Endometrium (tissue), 2 donors: ENCODE data around the gene DNM2.

Source experiments
- FAIRE-seq: peaks from 2 replicates; lab custom pipeline; 2012; peaks lifted over from hg19 to GRCh38; lab: Jason Lieb, UNC
- donor health status: control.
- donor health status: control.

Gene DNM2

DNA sequence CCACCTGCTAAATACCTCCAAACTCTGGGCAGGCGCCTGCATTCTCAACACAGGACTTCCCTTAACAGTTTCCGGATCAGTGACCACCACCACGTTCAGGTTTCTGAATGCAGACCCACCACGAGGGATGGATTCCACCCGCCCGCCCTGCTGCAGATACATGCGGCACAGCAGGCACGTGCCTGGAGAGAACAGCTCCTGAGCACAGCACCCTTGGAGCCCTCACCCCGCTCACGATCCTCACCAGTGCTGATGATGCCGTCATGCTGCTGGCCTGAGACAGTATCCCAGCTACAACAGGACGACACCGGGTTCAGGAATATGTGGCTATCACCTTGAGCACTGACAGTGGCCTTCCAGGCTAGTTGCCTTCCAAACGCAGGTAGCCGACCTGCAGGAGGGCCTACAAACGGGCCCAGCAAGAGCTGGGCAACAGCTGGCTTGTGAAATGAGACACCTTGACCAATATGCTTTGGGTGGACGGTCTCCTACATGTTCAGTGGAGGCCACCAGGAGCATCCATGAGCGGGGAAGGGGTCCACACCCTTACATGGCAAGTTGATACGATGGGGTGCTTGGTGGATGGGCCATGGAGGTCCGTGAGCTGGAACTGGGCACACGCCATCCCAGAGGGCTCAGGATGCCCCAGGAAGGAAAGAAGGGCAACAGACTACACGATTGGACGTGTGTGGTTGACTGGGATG, 26.5 kb upstream of the DNM2 start:
- FAIRE-seq, result no peak

DNA sequence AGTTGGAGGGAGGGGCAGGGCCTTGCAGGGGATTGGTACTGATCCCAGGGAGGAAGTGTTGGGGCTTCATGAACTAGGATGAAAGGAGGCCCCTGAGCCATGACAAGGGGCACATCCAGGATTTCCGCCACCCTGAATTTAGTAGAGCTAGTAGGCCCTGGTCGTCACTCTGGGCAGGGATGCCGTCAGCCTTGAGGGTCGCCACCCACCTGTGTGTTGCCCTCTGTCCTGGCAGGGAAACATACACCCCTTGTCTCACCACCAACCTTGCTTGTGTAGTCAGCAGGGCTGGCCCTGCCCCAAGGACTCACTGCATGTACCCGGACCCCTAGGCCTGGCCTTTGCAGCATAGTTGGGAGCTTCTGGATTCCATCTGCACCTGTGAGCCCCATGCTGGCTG, 26.0 kb upstream of the DNM2 start:
- FAIRE-seq, result no peak

- no peak for FAIRE-seq
Measured at GRCh38 chr19:10692673-10693264, 25.1 kb upstream of the DNM2 start.

DNA sequence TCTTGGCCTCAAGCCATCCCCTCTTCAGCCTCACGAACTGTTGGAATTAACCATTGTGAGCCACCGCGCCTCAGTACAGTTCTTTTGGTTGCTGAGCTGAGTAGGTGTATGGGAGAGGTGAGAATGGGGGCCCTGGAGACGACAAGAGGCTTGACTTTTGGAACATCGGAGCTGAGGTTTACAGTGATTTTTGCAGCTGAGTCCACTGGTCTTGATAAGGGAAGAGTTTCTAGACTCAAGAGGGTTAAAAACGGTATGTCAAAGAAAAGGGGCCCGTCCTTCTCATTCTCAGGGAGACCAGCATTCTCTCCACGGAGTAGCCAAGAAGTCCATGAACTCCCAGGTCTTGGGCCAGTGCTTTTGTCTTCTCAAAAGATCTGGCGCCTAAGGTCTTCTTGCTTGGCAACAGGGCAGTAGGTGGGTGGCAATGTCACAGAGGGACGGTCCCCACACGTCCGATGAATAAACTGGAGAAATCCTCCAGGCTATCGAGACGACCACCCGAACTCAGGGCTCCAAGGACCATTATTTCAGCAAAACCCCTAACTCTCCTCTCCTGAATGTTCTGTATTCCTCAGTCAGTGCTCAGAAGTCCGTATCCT, 23.1 kb upstream of the DNM2 start:
- FAIRE-seq, result no peak

- no peak for FAIRE-seq
Measured at GRCh38 chr19:10695401-10696398, 22.2 kb upstream of the DNM2 start.

- no peak for FAIRE-seq
Measured at GRCh38 chr19:10699650-10700335, 18.1 kb upstream of the DNM2 start.

GRCh38 chr19:10701955-10702525, 15.8 kb upstream of the DNM2 start:
- no peak for FAIRE-seq

DNA sequence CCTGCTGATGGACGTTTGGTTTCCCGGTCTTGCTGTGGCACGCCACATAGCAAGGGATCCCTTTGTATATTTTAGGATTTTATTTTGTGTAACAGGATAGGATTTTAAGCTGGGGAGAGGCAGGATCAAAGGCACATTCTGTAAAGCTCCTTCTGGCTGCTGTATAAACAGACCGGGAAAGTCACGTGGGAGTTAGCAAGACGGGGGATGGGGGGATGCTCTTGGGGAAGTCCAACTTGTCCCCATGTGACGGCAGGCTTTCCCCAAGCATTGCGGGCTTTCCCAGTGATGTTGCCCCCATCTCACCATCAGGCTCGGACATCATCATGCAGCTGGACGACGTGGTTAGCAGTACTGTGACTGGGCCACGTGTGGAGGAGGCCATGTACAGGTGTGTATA, 10.9 kb upstream of the DNM2 start:
- no peak for FAIRE-seq

DNA sequence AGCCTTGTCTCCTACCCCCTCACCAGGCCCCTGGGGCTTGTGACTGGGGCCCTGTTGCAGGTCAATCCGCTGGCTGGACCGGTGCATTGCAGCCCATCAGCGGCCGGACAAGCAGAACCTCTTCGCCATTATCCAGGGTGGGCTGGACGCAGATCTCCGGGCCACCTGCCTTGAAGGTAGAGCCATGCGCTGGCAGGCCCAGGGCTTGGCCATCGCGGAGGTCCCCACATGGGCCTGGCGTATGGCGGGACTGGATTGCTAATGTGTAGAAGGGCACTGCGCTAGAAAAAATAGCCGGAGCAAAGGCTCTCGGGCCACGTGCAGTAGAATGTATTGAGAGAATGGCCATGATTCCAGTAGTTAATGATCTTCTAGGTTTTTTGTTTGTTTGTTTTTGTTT, 10.4 kb upstream of the DNM2 start:
- no peak for FAIRE-seq

- FAIRE-seq, result no peak
Measured at GRCh38 chr19:10708291-10708690, 9.6 kb upstream of the DNM2 start.

DNA sequence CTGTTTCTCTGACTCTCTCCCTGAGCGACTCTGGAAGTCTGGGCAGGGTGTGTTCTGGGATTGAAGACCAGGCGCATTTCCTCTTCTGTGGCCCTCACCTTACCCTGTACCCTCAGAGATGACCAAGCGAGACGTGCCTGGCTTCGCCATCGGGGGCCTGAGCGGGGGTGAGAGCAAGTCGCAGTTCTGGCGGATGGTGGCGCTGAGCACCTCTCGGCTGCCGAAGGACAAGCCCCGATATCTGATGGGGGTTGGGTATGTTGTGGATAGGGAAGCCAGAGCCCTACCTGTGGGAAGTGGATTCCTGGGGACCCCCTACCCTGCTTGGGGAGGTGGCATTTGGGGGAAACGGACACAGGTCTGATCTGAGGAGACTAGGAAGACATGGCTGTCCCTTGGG, 5.8 kb upstream of the DNM2 start:
- FAIRE-seq, result no peak

DNA sequence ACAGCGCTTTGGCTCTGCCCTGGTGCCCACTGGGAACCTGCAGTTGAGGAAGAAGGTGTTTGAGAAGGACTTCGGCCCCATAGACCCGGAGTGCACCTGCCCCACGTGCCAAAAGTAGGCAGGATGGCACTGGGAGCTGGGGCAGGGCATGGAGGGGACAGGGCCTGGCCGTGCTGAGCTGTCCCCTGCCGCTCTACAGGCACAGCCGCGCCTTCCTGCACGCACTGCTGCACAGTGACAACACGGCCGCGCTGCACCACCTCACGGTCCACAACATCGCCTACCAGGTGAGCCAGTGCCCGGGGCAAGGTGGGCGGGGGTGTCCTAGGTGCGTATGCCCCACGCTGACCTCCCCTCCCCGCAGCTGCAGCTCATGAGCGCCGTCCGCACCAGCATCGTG, 5.1 kb upstream of the DNM2 start:
- no peak for FAIRE-seq

GRCh38 chr19:10713317-10713716, 4.6 kb upstream of the DNM2 start:
- FAIRE-seq, result no peak

- FAIRE-seq, result no peak
Measured at GRCh38 chr19:10717054-10717355, 874 bp upstream of the DNM2 start.

DNA sequence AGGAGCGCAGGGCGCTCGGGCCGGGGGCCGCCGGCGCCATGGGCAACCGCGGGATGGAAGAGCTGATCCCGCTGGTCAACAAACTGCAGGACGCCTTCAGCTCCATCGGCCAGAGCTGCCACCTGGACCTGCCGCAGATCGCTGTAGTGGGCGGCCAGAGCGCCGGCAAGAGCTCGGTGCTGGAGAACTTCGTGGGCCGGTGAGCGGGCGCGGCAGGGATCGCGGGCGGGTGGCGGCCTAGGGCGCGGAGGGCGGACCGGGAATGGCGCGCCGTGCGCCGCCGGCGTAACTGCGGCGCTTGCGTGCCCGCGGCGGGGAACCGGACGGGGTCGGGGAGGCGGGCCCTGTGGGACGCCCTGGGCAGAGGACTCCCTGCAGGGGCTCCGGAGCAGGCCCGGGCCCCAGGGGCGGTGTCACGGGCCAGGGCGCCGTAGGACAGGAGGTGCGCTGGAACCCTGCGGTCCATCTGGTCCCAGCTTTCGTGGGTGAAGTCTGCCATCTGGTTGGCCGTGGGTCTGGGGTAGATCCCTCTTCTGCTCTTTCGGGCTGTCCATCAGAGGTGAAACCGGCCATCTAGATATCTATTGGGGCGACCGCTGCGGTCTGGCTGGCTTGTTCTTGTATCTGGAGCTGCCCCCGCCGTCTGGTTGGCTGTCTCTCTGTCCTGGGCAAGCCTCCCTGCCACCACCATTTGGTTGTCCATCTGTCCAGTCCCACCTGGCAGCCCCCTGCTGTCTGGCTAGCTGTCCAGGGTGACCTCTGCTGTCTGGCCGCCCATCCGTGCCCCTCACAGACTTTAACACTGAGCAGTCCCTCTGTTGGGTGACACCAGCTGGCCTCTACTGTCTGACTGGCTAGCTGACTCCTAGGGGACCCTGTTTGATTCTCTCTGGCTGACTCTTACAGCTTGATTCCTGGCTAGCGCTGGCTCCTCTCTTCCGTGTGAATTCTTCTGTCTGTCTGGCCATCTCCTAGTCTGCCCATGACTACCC, 622 bp downstream of the DNM2 start:
- FAIRE-seq, result no peak

DNA sequence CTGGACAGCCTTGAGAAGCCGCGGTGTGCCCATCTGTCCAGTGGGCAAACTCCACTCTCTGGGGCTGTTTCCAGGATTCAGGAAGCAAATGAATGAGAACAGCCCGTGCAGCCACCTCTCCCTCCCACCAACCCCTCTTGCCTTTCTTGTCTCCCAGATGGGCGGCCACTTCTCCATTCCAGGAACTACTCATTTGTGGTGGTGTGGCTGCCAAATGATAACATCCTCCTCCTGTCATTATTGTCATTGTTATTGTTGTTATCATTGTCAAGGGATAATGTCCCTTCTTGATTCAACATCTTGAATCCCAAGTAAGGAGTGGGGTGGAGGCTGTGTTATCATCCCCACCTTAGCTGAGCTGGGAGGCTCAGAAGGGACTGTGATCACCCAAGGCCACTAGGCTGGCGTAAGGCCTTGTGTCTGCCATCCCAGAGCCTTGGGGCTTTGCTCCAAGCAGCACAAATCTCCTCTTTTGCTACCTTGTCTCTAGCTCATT, 1.6 kb downstream of the DNM2 start:
- FAIRE-seq, result no peak

- no peak for FAIRE-seq
Measured at GRCh38 chr19:10720607-10721125, 2.8 kb downstream of the DNM2 start.

DNA sequence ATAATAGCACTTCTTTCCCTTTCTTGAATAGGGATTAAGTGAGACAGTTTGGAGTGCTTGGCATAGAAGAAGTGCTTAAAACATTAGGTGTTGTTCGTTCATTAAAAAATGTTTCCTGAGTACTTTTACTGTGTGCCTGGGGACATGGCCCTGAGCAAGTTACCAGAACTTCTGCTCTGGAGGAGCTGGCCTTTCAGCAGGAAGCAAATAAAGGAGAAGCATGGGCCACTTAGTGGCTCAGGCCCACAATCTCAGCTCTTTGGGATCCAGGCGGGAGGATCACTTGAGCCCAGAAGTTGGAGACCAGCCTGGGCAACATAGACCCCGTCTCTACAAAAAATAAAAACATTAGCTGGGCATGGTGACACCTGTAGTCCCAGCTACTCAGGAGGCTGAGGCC, 5.7 kb downstream of the DNM2 start:
- no peak for FAIRE-seq

DNA sequence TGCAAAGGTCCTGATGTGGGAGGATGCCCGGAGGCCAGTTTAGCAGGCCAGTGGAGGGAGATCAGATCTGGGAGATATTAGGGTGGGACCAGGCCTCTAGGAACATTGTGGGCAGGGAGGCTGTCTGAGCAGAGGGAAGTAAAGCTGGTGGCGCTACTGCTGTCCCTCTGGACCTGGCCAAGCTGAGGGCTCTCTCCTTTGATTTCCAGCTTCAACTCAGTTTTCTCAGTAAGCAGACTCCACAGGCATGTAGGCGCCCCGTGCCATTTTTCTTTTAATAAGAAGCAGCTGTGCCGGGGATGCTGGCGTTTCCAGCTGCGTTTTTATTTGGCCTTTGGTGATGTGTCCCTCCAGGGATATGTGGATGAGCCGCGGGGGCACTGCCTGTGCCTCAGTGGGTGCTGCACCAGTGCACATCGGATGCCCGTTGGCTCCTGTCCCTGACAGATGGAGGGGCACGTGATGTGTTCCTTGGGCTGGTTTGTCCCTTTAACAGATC, 6.7 kb downstream of the DNM2 start:
- no peak for FAIRE-seq

- no peak for FAIRE-seq
Measured at GRCh38 chr19:10725415-10725814, 7.5 kb downstream of the DNM2 start.
